ENCODE data around the gene SYT7.
"Not testable (repeated sequence)": the region's sequence is repeated elsewhere in the genome, so short reads cannot be mapped to it uniquely, and the experiment has no call there.

SYT7 gene

DNA sequence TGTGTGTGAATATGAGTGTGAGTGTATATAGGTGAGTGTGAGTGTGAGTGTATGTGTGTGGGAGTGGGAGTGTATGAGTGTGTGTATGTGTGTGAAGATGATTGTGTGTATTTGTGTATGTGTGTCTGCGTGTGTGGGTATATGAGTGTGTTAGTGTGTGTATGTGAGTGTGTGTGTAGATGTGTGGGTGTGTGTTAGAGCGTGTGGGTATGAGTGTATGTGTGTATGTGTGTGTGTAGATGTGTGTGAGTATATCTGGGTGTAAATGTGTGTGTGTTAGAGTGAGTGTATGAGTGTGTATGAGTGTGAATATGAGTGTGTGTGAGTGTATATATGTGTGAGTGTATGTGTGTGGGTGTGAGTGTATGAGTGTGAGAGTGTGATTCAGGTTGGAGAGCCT lies 83.4 kb downstream of the SYT7 start:
- DNase-seq (ENCODE audit: low read depth in 2 of 2), result no peak

DNA sequence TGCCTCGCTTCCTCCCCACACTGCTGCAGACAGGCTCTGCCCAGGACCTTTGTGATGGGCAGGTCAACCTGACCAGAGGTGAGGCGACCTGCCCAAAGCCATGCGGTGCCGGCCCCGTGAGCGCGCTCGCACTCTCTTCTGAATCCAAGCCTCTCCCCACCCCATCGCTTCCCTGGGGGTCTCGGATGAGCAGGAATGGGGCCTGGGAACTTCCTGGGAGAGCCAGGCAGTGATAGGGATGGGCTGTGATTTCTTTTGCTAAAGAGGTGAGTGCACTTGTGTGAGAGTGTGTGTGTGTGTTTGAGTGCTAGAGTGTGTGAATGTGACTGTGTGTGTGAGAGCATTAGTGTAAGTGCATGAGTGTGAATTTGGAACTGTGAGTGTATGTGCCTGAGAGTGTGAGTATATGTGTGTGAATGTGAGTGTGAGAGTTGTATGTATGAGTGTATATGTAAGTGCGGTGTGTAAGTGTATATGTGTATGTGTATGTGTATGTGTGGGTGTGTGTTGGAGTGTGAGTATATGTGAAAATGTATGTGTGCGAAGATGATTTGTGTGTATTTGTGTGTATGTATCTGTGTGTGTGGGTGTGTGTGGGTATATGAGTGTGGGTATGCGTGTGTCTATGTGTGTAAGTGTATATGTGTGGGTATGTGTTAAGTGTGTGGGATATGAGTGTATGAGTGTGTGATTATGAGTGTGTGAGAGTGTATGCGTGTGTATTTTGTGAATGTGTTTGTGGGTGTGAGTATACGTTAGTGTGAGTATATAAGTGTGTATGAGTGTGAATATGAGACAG lies 84.1 kb downstream of the SYT7 start:
- no peak for DNase-seq (ENCODE audit: low read depth in 2 of 2)

DNA sequence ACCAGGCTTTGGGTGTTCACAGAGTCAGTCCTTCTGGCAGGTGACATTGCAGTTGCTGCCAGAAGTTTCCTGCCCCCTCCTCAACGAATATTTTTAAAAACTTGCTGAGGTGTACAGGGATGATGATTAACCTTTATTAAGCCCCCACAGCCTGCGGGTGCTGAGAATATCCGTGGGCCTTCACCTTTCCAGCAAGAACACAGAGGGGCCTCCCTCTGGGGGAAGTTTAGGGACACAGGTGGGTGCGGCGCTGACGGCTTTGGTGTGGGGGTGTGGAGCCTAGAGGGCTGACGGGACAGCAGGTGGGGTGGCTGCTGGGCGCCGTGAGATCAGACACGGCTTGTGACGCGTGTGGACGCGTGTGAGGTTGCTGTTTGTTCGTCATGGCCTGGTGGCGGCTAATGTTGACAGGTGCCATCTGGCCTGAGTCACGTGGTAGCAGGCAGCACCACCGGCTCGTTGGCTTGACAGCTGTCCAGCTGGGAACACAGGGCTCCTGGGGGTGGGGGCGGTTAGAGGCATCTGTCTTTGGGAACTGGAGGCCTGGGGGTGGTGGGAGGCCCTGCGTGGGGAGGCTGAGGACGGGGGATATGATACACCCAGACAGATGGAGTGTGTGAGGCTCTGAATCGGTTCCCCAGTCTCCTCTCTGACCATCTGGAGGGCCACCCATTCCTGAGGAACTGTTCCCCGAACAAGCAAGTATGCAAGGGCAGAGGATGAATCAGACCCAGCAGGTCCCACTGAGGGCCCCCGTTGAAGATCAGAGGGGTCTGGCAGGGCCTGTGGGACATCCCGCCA lies 84.9 kb downstream of the SYT7 start:
- DNase-seq (ENCODE audit: low read depth in 2 of 2), result no peak

DNA sequence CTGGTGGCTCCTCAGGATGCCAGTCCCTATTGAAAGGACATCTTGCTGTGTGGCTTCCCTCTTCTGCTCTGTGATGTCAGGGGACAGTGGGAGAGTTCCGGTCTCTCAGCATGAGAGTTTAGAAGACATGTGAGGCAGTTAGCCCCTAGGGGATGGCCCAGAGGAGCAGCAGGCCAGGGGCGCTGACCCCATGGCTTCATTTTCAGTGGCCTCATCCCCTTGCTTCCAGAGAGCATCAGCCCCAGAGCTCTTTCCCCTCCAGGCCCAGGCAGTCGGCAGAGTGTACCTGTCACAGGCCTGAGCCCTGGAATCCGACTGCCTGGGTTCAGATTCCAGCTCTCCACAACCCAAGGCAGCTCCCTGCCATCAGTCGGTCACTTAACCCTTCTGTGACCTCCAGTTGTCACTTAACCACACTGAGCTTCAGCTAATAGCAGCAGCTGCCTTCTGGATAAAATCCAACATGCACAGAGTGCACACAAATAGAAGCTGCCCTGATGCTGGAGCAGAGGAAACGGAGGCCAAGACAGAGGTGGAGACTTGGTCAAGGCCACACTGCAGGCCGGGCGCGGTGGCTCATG lies 86.4 kb downstream of the SYT7 start:
- DNase-seq (ENCODE audit: low read depth in 2 of 2), result no peak

DNA sequence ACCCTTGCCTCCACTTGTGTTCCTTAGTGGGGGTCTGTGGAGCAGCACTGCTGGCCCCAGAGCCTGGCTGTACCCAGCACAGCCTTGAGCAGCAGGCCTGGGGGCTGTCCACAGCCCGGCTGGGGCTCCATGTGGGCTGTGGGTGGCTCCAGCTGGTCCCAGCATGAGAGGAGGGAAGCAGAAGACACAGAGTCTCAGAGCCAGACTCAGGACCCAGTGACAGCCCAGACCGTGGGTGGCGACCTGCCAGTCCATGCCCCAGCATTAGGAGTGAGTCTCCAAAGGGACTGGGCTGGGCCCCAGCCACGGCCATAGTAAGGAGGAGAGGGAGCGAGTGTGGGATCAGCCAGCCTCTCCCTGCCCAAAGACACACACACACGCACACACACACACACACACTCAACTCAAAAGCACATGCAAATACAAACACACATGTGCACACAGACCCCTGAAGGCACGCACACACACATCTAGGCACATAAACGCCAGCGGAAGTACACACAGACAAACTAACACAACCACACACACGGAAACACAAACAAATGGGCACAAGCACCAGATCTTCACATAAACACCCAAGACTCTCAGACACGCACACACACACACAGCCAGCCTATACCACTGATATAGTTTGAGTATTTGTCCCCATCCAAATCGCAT lies 89.0 kb downstream of the SYT7 start:
- no peak for DNase-seq (ENCODE audit: low read depth in 2 of 2)

DNA sequence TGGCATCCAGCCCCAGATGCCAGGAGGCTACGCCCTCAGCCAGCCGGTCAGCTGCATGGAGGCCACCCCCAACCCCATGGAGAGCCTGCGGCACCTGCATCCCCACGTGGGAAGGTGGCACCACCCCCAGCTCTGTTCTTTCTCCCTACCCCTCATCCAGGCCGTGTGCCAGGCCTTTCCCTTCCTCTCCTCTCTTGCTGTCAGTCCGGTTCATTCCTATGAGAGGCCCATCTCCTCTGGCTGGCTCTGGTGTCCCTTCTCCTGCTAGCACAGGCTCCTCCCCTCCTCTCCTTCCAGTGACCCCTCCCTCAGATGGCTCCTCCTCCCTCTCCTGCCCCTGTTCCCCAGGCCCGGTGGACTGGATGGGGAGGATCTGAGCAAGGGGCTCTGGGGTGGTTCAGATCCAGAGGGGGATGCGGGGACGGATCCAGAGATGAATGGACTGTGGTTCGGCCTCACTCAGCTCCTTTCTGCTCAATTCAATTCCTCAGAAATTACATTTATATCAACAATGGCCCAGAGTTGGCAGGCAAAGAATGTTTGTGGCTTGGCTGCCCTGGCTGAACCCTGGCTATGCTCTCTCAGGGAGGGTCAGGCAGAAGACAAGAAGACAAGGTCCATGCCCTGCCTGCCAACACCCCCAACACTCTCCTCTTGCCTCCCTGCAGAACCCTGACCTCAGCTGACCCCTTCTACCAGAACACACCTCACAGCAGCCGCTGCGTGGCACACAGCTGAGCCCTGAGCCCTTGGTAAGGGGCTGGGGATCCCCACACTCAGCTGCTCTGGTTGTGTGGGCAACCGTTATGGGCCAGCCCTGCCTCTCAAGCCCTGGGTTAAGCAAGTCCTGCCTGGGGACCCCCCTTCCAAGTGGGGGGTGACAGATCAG lies 90.8 kb downstream of the SYT7 start:
- DNase-seq (ENCODE audit: low read depth in 2 of 2), result no peak

DNA sequence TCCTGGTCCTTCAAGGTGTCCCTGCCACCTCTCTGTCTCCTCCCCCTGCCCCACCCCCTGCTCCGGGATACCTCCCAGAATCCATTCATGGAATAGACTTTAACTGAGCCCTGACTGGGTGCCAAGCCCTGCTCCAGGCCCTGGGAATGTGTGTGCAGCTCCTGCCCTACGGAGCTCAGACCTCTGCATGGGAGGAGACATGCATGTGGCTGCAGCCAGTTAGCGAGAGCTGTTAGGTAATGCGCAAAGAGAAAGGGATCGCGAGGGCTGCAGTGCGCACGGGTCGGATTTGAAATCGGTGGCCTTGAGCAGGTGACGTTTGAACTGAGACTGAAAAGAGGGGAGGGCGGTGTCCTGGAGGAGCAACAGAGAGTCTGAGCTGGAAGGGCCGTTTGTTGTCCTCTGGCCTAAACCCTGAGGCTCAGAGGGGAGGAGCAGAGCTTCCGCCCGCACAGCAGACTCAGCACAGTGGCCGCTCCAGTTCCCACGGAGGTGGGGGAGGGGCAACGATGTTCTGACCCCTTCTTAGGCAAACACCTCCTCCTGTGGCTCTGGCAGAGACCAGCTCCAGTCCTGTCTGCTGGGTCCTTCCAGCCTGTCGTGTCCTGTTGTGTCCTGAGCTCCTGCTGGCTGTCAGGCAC lies 92.1 kb downstream of the SYT7 start:
- no peak for DNase-seq (ENCODE audit: low read depth in 2 of 2)

DNA sequence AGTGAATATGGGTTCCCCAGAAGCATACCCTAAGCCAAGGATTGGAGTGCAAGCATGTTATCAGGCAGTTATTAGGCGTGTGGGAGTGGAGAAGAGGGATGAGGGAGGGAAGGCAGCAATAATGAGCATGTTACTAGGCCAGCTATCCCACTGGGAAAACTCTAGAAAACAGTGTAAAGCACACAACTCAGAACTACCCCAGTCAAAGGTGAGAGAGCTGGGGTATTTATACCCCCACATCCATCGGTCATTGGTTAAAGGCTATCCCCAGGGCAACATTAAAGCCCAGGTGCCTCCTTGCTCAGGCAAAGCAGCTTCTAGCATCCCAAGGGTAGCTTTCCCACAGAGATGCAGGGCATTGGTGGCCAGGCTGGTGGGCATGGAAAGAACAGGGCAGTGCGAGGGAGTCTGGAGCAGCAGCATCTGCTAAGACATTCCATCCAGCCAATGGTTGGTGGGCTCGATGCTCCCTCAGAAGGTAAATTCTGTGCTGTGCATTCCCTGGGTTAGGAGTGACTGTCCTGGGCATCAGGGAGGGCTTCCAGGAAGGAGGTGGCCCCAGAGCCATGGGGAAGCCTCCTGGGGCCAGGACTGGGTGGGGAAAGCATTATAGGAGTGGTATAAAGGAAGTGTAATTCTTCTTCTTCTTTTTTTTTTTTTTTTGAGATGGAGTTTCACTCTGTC lies 93.4 kb downstream of the SYT7 start:
- DNase-seq (ENCODE audit: low read depth in 2 of 2), result no peak

DNA sequence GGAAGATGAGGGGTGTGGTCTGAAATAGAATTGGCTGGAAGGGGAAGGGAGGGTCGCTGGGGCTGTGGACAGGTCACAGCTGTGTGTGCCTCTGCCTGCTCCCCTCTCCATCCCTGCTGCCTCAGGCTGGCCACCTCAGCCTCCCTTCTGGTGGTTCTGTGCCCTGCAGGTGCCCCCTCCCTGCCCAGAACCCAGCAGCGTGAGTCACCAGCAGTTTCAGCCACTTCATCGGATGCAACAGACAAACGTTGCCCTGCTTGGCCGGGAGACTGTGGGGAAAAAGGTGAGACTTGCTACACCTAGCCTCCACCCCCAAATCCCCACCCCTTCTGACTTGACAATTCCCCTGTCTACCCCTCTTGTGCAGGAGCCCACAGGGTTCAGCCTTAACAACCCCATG lies 94.1 kb downstream of the SYT7 start:
- DNase-seq (ENCODE audit: low read depth in 2 of 2), result no peak

DNA sequence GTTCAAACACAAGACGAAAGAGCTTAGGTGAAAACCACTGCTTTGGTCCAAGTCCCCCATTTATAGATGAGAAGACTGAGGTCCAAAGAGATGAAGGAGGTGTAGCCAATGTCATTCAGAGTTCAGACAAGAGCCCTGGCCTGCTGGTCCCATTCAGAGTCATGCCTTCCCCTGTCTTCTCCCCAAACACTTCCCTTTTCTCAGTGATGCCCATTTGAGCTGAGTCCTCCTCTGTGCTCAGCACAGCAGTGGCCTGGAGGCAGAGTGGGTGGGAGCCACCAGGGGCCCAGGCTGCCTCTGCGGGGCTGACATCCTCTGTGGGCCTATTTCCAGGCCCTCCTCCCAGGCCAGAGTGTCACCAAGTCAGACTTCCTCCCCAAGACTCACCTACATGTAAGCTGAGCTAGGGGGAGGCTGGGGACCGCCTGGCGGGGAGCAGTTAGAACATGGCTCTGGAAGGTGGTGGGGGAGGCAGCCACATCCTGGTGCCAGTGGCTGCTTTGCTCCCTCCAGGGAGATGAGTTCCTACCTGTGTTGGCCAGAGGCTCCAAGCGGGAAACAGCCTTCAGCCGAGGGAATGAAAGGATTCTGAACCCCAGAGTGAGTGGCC lies 94.8 kb downstream of the SYT7 start:
- no peak for DNase-seq (ENCODE audit: low read depth in 2 of 2)

DNA sequence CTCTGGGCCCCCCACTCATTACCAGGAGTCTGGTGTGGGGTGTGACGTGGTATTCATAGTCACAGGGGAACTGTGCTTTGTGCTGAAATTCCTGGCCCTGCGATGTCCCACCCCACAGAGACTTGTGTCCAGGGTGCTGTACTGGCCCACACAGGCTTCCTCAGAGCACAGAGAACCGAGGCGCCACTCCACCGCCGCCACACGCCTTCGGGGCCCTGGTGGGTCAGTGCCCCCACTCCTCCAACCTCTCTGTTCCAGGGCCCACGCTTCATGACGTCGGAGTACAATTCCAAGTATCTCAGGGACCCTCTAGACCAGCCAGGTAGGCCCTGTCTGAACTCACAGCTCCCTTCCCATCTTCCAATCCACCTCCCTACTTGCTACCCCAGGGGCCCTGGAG lies 95.8 kb downstream of the SYT7 start:
- DNase-seq (ENCODE audit: low read depth in 2 of 2), result no peak

DNA sequence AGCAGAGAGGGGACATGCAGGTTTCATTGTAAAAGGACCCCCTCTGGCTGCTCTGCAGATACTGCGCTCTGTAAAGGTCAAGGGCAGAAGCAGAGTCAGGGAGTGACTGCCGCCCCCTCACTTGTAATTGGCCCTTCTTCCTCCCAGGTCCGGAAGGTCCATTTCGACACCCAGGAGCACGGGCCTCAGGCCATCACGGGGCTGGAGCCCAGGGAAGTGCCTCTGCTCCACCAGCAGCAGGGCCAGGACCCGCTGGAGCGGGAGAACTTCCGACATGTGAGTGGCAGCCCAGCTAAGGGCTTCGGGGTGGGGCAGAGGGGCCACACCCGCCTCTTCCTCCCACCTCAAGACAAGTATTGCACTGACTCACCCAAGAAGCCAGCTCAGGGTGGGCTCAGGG lies 96.3 kb downstream of the SYT7 start:
- DNase-seq (ENCODE audit: low read depth in 2 of 2), result no peak

DNA sequence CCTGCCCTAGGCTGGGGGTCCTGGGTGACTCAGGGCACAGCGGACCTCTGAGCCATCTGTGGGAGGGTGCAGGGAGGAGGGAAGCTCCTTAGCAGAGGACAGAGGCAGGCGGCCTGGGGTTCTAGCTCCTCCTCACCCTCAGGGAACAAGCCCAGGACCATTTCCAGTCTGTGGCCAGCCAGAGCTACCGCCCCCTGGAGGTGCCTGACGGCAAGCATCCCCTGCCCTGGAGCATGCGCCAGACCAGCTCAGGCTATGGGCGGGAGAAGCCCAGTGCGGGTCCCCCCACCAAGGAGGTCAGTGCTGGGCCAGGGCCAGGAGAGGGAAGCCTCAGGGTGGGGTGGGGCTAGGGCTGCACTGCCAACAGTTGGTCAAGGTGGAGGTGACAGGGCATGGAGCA lies 98.4 kb downstream of the SYT7 start:
- no peak for DNase-seq (ENCODE audit: low read depth in 2 of 2)

DNA sequence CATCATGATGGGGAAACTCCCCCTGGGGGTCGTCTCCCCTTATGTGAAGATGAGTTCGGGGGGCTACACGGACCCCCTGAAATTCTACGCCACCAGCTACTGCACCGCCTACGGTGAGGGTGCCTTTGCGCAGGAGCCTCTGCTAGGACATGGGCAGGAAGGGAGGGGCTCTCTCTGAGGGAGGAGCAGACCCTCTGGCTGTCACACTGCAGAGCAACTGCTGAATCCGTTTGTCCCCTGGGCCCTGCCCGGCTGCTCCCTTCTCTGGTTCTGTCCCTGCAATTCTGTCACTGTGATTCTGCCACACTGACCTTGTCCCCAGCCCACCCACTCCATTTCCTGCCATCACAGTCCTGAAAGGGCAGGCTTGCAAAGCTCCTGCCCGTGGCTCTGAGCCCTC lies 99.1 kb downstream of the SYT7 start:
- DNase-seq (ENCODE audit: low read depth in 2 of 2), result no peak

DNA sequence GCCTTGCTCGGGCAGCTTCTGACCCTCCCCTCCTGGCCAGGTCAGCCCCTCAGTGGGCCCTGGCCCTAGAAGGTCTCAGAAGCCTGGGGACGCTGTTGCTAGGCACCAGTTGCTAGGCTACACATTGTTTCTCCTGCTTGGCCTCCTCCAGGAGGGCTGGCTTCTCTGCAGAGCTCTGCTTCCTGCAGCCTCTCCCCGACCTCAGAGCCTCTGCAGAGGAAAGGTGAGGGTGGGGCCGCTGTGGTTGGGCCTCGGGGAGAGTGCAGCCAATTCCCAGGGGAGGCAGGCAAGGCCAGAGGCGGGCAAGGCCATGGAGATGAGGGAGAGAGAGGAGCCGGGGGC lies 99.9 kb downstream of the SYT7 start:
- no peak for DNase-seq (ENCODE audit: low read depth in 2 of 2)

DNA sequence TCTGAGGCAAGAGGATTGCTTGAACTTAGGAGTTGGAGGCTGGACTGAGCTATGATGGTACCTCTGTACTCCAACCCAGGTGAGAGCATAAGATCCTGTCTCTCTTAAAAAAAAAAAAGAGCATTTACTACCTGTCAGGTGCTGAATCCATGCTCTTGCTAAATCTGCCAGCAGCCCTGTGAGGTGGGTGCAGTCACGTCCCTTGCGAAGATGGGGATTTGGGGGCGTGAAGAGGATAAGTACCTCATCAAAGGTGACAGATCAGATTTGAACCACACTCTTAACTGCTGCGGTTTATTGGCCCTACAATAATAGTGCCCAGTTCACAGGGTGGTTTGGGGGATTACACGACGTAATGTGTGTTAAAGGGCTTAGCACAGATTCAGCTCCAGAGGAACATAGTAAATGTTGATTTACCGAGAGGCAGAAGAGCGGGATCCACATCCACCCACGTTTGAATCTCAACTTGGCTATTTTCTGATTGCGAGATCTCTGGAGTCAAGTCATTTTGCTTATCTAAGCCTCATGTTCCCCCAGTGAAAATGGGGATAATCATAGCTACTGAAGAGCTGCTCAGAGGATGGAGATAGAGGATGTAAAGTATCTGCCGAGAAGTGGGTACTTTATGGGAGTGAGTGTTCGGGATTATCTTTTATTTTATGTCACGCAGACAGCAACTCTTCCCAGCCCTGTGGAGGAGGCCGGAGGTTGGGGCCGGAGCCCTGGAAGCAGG lies 100.4 kb downstream of the SYT7 start:
- DNase-seq (ENCODE audit: low read depth in 2 of 2), result no peak

DNA sequence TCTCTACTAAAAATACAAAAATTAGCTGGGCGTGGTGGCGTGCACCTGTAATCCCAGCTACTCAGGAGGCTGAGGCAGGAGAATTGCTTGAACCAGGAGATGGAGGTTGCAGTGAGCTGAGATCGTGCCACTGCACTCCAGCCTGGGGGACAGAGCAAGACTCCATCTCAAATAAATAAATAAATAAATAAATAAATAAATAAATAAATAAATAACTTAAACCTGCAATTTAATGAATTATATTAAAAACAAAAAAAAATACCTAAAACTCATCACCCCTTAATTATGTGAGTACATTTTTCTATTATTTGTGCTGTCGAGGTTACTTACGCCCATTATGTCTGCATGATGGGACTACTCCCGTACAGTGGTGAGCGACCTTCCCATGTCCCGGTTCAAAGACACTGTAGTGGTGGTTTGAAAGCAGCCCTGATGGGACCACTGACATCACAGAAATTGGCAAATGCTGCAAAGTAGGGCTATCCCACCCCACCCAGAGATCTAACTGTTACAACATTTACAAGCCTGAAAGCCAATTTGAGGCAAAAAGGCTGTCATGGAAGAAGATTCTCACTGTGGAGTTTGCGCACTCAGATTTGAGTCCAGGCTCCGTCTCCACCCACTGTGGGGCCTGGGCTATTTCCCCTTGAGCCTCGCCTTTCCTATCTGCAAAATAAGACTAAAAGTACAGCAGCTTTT lies 101.4 kb downstream of the SYT7 start:
- DNase-seq (ENCODE audit: low read depth in 2 of 2), result not testable (repeated sequence)

DNA sequence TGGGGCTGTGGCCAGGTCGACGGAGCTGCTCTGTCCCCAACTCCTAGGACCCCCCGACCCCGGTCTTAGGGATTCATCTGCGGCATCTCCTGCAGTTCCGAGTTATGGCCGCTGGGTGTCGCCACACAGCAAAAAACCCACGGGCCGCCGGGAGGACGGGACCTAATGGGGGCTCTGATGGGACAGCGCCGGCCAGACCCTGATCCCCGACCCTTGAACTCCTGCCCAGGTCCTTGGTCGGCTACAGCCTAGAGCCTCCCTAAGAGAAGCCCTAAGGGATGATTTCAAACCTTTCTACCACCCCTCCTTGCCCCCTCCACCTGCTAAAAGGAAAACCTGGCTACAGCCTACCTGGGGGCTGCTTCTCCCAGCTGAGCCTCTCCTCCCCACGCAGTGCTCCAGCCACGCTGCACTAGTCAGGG lies 103.1 kb downstream of the SYT7 start:
- peak; percentile 20 to 31 for DNase-seq (ENCODE audit: low read depth in 2 of 2)

DNA sequence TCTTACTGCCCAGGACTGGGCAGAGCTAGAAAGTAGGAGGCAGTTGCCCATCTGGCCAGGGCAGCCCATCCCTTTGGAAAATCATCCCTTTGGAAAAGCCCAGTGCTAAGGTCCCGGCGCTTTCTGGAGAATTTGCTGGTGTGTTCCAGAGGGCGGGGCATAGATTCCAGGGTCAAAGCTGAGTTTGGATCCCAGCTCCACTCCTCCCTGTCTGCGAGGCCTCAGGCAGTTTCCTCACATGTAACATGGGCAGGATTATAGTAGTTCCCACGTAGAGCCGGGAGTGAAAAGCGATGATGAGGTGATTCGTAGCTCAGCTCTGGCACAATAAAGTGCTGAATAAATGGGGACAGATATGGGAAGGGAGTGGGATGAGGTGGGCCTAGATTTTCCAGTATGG lies 103.8 kb downstream of the SYT7 start:
- DNase-seq (ENCODE audit: low read depth in 2 of 2), result no peak

Data from stimulated activated CD8-positive, alpha-beta memory T cell treated with anti-CD3 and anti-CD28 coated beads, Interleukin-2, amount 100 ng/mL, for 1 hour (primary cell).